Stimulated activated CD8-positive, alpha-beta memory T cell treated with anti-CD3 and anti-CD28 coated beads, Interleukin-4, amount 100 ng/mL, for 48 hours (primary cell): ENCODE data around the gene MAST4.

ENCODE experiments used
- DNase-seq: peaks from one replicate; pipeline ENCODE4 v3.0.0-alpha.2; 2020

MAST4 gene

GRCh38 chr5:67028941-67029340 is 432.7 kb downstream of the MAST4 start:
- no peak for DNase-seq

- no peak for DNase-seq
These were observed 433.3 kb downstream of the MAST4 start for GRCh38 chr5:67029481-67029880.

GRCh38 chr5:67030289-67031056 is 434.3 kb downstream of the MAST4 start:
- no peak for DNase-seq

GRCh38 chr5:67031057-67031443 is 434.9 kb downstream of the MAST4 start:
- DNase-seq: no peak

- no peak for DNase-seq
These were observed 435.5 kb downstream of the MAST4 start for GRCh38 chr5:67031692-67032091.

GRCh38 chr5:67032921-67033664 is 436.9 kb downstream of the MAST4 start:
- DNase-seq: no peak

GRCh38 chr5:67033880-67034651 is 437.9 kb downstream of the MAST4 start:
- no peak for DNase-seq

GRCh38 chr5:67035098-67035740 is 439.0 kb downstream of the MAST4 start:
- no peak for DNase-seq

- no peak for DNase-seq
These were observed 441.0 kb downstream of the MAST4 start for GRCh38 chr5:67037171-67037570.

- DNase-seq: no peak
These were observed 442.8 kb downstream of the MAST4 start for GRCh38 chr5:67038817-67039603.

GRCh38 chr5:67042176-67043003 is 446.2 kb downstream of the MAST4 start:
- no peak for DNase-seq

- no peak for DNase-seq
These were observed 447.8 kb downstream of the MAST4 start for GRCh38 chr5:67043796-67044511.

- DNase-seq: no peak
These were observed 449.9 kb downstream of the MAST4 start for GRCh38 chr5:67045816-67046740.

- no peak for DNase-seq
These were observed 451.0 kb downstream of the MAST4 start for GRCh38 chr5:67047160-67047559.

- no peak for DNase-seq
These were observed 451.4 kb downstream of the MAST4 start for GRCh38 chr5:67047616-67048015.

- DNase-seq: no peak
These were observed 453.9 kb downstream of the MAST4 start for GRCh38 chr5:67050125-67050524.

- no peak for DNase-seq
These were observed 454.4 kb downstream of the MAST4 start for GRCh38 chr5:67050635-67051034.

- DNase-seq: no peak
These were observed 455.0 kb downstream of the MAST4 start for GRCh38 chr5:67051164-67051563.

- no peak for DNase-seq
These were observed 455.8 kb downstream of the MAST4 start for GRCh38 chr5:67052034-67052433.

GRCh38 chr5:67053229-67053628 is 457.0 kb downstream of the MAST4 start:
- no peak for DNase-seq
